RWPE2 (cell line): ENCODE measurements around the gene SCUBE3.

Experiments used
- ATAC-seq: fragments of 200-7000 bp; cut with Tn5 transposase; 3 replicates; pipeline ENCODE4 v1.9.1; 2021; ENCODE audit warnings: low read depth
- DNase-seq: peaks from one replicate; pipeline ENCODE4 v3.0.0-alpha.2; 2020; ENCODE audit warnings: low spot score
- H3K27ac ChIP-seq: fragments of 450-650 bp; 2 replicates; pipeline ENCODE4 v1.5.1; 2017; ENCODE audit warnings: mild to moderate bottlenecking; ENCODE audit not compliant: poor library complexity, severe bottlenecking
- H3K27me3 ChIP-seq: fragments of 250-450 bp; sonication (Bioruptor Pico); 2 replicates; pipeline ENCODE4 v1.5.1; 2021; ENCODE audit warnings: mild to moderate bottlenecking, moderate library complexity; ENCODE audit not compliant: insufficient read depth, poor library complexity, severe bottlenecking
- H3K36me3 ChIP-seq: fragments of 250-450 bp; sonication (Bioruptor Pico); 2 replicates; pipeline ENCODE4 v1.5.1; 2020; ENCODE audit warnings: low read depth, mild to moderate bottlenecking, moderate library complexity
- H3K4me1 ChIP-seq: fragments of 250-450 bp; sonication (Bioruptor Pico); 2 replicates; pipeline ENCODE4 v1.5.1; 2021; ENCODE audit warnings: mild to moderate bottlenecking, moderate library complexity; ENCODE audit not compliant: insufficient read depth, poor library complexity, severe bottlenecking
- H3K4me3 ChIP-seq: fragments of 250-450 bp; sonication (Bioruptor Pico); 2 replicates; pipeline ENCODE4 v1.5.1; 2021; ENCODE audit warnings: mild to moderate bottlenecking, moderate library complexity; ENCODE audit not compliant: severe bottlenecking
- H3K9me3 ChIP-seq: fragments of 250-450 bp; sonication (Bioruptor Pico); 2 replicates; pipeline ENCODE4 v1.5.1; 2021; ENCODE audit warnings: mild to moderate bottlenecking, moderate library complexity; ENCODE audit not compliant: severe bottlenecking
- TF ChIP-seq, protein P1 (sequence below): fragments of 450-650 bp; IDR thresholded peaks from one replicate; pipeline ENCODE4 v1.5.1; 2017; ENCODE audit warnings: mild to moderate bottlenecking, moderate library complexity; ENCODE audit not compliant: poor library complexity, severe bottlenecking

SCUBE3 gene

DNA sequence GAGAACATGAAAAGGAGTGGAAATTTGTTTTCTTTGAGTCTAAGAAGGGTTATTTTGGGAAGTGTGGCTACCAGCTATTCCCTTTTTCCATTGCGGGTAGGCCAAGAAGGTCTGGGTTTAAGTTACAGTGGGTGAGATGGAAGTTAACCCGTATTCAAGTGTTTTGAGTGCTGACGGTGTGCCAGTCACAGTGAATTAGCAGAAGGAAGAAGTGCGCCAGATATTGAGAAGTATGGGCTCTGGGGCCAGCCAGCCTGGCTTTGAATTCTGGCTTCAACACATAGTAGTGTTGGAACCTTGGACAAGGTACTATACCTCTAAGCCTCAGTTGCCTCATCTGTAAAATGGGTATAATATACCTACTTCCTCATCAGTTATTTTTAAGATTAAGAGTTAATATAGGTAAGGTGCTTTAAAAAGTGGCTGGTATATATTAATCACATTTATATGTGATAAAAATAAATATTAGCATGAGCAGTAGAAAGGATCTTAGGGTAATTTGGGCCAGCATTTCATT lies 62.0 kb downstream of the SCUBE3 start:
- Histone ChIP-seq H3K36me3 (no peaks in the 10 kb centered on the region), H3K27me3 (no peaks in the 10 kb centered on the region), H3K27ac (no peak overlapping the region), H3K4me3 (no peak overlapping the region), H3K9me3 (no peaks in the 10 kb centered on the region), H3K4me1 (no peaks in the 10 kb centered on the region)
- no peak for ATAC-seq
- TF ChIP-seq, protein P1, sequence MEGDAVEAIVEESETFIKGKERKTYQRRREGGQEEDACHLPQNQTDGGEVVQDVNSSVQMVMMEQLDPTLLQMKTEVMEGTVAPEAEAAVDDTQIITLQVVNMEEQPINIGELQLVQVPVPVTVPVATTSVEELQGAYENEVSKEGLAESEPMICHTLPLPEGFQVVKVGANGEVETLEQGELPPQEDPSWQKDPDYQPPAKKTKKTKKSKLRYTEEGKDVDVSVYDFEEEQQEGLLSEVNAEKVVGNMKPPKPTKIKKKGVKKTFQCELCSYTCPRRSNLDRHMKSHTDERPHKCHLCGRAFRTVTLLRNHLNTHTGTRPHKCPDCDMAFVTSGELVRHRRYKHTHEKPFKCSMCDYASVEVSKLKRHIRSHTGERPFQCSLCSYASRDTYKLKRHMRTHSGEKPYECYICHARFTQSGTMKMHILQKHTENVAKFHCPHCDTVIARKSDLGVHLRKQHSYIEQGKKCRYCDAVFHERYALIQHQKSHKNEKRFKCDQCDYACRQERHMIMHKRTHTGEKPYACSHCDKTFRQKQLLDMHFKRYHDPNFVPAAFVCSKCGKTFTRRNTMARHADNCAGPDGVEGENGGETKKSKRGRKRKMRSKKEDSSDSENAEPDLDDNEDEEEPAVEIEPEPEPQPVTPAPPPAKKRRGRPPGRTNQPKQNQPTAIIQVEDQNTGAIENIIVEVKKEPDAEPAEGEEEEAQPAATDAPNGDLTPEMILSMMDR: no peak
- DNase-seq: no peak

DNA sequence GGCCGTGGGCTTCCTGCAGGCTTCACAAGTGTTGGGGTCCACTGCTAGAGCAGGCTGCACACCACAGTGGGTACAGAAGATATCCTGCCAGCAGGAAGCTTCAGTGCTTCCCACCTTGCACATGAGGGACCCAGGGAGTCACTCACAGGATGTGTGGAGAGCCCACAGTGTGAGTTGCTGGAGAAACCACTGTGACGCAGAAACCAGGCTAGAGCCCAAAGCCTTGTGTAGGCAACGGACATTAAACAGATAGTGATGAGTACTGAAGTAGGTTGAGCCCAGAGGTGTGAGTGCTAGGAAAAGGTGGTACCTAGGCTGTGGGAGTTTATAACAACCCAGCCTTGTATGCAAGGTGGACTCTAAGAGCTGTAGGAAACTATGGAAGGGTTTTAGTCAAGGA lies 65.0 kb downstream of the SCUBE3 start:
- no peak for DNase-seq
- ATAC-seq: no peak
- TF ChIP-seq, protein P1: no peak

GRCh38 chr6:35280903-35281302 lies 67.1 kb downstream of the SCUBE3 start:
- H3K9me3 ChIP-seq: no peaks in the 10 kb centered on the region
- no peak overlapping the region for H3K4me3 ChIP-seq
- no peaks in the 10 kb centered on the region for H3K4me1 ChIP-seq
- peaks cover 13% of the 10 kb centered on the region; the same call in 1 of the 2 replicates for H3K36me3 ChIP-seq
- H3K27ac ChIP-seq: no peak overlapping the region
- DNase-seq (no peak), ATAC-seq (no peak)
- TF ChIP-seq, protein P1: no peak
- H3K27me3 ChIP-seq: no peaks in the 10 kb centered on the region

More for the DNA sequence above, 65.0 kb downstream of the SCUBE3 start:
- Histone ChIP-seq H3K4me3 (no peak overlapping the region), H3K9me3 (no peaks in the 10 kb centered on the region), H3K36me3 (0 out of 2 replicates have a peak, but pooled peaks cover 3% of the 10 kb centered on the region), H3K27me3 (no peaks in the 10 kb centered on the region), H3K4me1 (no peaks in the 10 kb centered on the region), H3K27ac (no peak overlapping the region)

- H3K27ac ChIP-seq: no peak overlapping the region
- TF ChIP-seq, protein P1: no peak
- peaks cover 13% of the 10 kb centered on the region; the same call in 1 of the 2 replicates for H3K36me3 ChIP-seq
- DNase-seq (no peak), ATAC-seq (no peak)
- no peak overlapping the region for H3K4me3 ChIP-seq
- H3K9me3 ChIP-seq: no peaks in the 10 kb centered on the region
- H3K4me1 ChIP-seq: no peaks in the 10 kb centered on the region
- H3K27me3 ChIP-seq: no peaks in the 10 kb centered on the region
These were observed 68.7 kb downstream of the SCUBE3 start for GRCh38 chr6:35282472-35282871.

- H3K27ac ChIP-seq: no peak overlapping the region
- no peaks in the 10 kb centered on the region for H3K4me1 ChIP-seq
- ATAC-seq (no peak), DNase-seq (no peak)
- H3K27me3 ChIP-seq: no peaks in the 10 kb centered on the region
- TF ChIP-seq, protein P1: no peak
- H3K36me3 ChIP-seq: peaks cover 17% of the 10 kb centered on the region; the same call in 1 of the 2 replicates
- H3K4me3 ChIP-seq: no peak overlapping the region
- H3K9me3 ChIP-seq: no peaks in the 10 kb centered on the region
These were observed 69.6 kb downstream of the SCUBE3 start for GRCh38 chr6:35283361-35283760.
